Measurements from ENCODE around the gene CRIP1.

Gene CRIP1

GRCh38 chr14:105470350-105471296 is 16.1 kb upstream of the CRIP1 start:
- no peak for DNase-seq (ENCODE audit: low spot score)

- no peak for DNase-seq (ENCODE audit: low spot score)
Observed at GRCh38 chr14:105471297-105471821, 15.3 kb upstream of the CRIP1 start.

- DNase-seq (ENCODE audit: low spot score) = no peak
Observed at GRCh38 chr14:105471823-105472485, 14.7 kb upstream of the CRIP1 start.

GRCh38 chr14:105472486-105472991 is 14.1 kb upstream of the CRIP1 start:
- DNase-seq (ENCODE audit: low spot score) = no peak

DNA sequence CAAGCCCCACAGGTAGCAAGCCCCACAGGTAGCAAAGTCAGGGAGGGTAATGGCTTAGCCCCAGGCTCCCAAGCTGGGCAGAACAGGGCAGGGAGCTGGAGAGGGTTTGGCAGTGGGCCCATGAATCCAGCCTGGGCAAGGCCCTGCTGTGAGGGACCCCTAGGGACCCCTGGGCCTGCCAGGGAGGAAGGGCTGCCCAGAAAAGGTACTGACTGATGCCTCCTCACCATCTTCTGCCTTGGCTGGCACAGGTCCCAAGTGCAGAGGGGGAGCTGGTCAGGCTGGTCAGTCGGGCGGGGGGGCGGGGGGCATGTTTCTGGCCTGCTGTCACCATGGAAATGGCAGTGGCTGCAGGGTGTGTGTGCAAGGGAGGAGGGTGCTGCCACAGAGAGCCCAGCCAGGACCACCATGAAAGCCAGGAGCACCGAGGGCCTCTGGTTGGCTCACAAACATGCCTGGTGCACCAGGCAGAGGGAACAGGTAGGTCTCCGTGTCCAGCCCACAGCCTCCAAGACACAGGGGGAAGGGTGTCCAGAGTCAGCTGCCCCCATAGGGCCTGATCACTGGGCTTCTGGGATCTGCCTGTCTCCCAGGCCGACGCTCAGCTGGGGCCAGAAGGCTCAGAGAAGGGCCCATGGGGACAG is 13.5 kb upstream of the CRIP1 start:
- DNase-seq (ENCODE audit: low spot score) = no peak

DNA sequence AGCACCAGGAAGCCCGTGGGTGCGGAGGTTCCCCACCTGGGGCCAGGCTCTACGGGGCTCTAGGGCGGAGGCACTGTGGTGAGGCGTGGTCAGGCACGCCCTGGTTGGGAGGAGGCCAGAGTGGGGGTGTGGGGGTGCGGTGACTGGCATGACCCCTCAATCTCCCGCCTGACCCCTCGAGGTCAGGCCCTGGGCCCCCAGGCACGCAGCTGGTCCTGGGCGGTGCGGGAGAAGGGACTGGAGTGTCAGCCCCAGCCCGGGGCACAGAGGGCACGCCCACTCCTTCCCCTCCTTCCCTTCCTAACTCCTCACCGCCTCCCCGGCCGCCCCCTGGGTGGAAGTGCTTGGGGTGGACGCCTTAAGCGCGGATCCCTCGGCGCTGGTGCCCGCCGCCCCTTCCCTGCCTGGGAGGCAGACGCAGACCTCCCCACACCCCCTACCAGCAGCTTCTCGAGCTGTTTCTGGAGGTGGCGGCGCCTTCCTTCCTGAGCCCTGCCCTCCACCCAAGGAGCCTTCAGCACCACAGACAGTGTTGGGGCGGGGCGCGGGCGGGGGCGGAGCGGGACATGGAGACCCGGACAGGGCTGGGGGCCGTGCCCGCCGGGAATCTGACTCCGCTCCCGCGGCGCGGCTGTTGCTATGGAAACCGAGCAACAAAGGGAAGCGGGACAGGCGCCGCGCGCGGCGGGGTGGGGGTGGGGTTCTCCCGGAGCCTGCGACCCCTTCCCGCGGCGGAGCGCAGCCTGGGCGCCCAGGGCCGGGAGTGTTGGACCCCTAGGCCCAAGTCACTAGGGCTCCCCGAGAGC is 12.8 kb upstream of the CRIP1 start:
- DNase-seq (ENCODE audit: low spot score) = peak; percentile 61

DNA sequence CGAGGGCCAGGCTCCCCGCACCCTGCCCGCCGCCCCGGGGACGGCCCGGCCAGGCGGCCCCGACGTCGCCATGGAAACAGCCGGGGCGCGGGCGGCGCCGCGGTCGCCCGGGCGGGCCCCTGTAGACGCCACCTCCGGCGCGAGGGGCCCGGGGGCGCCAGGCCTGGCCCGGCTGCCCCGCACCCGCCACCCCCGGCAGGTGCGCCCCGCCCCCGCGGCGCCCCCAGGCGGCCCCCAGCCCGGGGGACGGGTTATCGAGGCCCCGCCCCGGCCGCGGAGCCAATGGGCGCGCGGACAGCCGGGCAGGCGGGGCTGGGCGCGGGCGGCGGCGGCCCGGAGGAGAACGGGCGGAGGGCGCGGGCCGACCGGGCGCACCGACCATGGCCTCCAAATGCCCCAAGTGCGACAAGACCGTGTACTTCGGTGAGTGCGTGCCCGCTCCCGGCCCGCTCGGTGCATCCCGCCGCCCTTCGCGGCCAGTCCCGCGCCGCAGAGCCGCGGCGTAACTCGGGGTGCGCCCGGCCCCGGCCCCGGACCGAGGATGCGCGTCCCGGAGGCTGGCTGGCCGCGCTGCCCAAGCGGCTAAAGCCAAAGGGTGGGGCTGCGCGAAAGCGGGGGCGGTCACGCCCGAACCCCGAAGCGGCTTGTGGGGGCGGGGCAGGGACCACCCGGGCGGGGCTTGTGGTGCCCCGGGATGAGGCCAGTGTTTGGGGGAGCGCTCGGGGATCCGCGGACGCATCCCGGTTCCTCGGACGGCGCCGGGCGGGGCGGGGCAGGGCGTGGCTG is 12.0 kb upstream of the CRIP1 start, which contains the start of gene CRIP2:
Gene CRIP2, plus strand, starts transcription at position 339 of the 786 bp plus-strand sequence. Its CDS starts 42 bp downstream, at position 381.
- peak; percentile 66 for DNase-seq (ENCODE audit: low spot score)

DNA sequence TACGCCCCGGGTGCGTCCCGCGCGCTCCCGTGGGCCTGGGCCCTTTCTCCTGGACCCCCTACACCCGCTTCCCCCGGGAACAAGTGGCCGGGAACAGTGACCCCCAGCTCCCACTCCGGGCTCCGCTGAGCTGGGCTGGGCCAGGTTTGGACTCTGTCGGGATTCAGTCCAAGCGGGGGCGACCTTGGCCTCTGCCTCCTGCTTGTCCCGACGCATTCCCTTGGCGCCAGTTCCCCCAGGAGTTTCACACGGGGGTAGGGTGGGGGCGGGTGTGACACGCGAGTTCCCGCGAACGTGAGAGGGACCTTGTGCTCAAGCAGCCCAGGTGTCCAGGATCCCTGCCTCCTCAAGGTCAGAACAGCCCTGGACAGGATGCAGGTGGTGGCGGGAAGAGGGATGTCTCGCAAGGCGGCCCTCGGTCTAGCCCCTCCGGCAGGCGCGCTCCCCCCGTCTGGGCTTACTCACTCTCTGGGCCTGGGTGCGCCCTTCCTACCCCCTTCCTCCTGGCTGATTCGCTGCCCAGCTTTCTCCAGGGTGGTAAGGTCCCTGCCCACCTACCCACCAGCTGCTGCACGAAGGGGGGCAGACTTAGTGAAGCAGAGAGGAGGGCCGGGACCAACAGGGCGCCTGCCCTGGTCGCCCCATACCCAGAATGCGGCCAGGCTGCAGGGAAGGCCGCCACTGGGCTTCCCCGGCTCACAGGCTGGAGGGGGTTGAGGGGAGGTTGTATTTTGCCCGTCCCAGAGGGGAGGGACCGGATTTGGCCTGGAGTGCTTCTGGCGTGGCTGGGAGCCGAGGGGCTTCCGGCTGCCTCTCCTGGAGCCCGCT is 11.2 kb upstream of the CRIP1 start:
- no peak for DNase-seq (ENCODE audit: low spot score)

- DNase-seq (ENCODE audit: low spot score) = no peak
Observed at GRCh38 chr14:105476097-105476830, 10.4 kb upstream of the CRIP1 start.

- no peak for DNase-seq (ENCODE audit: low spot score)
Observed at GRCh38 chr14:105476831-105477659, 9.6 kb upstream of the CRIP1 start.

DNA sequence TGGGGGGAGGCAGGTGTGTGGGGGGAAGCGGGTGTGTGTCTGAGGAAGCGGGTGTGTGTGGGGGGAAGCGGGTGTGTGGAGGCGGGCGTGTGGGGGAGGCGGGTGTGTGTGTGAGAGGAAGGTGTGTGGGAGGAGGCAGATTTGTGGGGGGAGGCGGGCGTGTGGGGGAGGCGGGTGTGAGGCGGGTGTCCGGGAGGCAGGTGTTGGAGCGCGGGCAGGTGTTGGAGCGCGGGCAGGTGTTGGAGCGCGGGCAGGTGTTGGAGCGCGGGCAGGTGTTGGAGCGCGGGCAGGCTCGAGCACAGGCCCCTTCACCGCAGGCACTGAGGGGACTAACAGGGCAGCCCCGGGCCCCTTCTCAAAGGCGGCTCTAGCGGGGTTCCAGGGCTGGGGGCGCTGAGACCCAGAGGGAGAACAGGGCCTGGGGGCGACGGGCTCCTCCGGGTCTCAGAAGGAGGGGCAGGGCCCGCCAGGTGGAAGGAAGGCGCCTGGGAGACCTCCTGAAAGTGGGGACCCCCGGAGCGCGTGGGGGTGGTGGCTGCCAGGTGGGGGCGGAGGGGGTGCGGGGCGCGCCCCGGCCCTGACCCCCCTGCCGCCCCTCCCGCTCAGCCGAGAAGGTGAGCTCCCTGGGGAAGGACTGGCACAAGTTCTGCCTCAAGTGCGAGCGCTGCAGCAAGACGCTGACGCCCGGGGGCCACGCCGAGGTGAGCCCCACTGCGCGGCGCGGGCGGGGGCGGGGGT is 8.9 kb upstream of the CRIP1 start:
- peak; percentile 48 for DNase-seq (ENCODE audit: low spot score)

GRCh38 chr14:105478398-105479251 is 8.1 kb upstream of the CRIP1 start:
- DNase-seq (ENCODE audit: low spot score) = no peak

DNA sequence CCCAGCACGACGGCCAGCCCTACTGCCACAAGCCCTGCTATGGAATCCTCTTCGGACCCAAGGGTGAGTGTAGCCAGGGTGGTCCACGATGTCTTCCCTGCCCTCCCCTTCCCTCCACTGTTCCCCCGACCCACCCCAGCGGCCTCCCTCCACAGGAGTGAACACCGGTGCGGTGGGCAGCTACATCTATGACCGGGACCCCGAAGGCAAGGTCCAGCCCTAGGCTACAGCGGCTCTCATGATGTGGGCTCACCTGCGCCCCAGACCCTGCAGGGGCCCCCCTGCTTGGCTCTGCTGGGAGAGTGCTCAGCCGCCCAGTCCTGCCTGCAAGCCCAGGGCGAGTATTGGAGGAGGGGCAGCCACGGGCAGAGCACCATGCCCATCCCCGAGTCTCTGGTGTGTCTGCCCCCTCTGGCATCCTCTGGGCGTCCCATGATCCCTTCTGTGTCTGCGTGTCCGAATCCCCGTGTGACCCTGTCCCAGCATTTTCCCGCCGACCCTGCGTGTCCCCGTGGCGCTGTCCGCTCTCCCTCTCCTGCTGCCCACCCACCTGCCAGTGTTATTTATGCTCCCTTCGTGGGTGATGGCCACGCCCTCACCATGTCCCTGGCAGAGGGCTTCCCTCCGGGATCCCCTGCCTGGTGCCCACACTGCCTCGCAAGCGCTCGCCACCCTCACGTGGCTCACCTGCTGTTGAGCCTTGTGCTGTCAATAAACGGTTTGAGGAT is 7.1 kb upstream of the CRIP1 start:
- no peak for DNase-seq (ENCODE audit: low spot score)

DNA sequence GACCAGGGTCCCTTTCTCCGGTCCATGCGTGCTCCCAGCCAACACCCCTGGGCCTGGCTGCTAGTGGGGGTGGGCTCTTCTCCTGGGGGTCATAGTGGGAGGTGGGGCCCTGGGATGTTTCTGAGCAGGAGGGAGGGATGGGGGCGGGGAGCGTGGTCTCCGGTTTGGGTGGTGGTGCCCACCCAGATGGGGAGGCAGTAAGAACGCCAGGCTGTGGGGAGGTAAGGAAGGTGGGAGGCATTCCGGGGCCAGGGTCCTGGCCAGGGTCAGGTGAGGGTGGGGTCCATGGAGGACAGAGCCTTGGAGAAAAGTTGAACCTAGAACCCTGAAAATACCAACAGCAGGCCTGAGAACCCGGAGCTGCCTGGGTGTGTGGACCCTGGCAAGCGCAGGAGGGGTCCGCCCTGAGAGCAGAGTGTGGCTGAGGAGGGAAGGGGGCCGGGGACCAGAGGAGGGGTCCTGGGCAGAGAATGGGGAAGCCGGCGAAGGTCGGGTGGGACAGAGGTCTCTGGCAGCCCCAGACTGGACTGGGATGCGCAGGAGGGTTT is 6.4 kb upstream of the CRIP1 start:
- no peak for DNase-seq (ENCODE audit: low spot score)

Data from germinal center (tissue), 1 donor.